GM18873 (cell line): Measurements from ENCODE around the gene PLPP4.

Source experiments
- ATAC-seq: cut with Tn5 transposase; IDR thresholded peaks from one replicate; pipeline ENCODE4 v1.9.1; 2021; ENCODE audit warnings: mild to moderate bottlenecking, moderate library complexity, moderate number of reproducible peaks; ENCODE audit not compliant: unreplicated experiment, low FRiP score

PLPP4 gene

GRCh38 chr10:120456626-120457430 lies at the start of gene PLPP4:
PLPP4 (plus strand) TSS chr10:120457227; CDS start chr10:120457306, 79 bp downstream.
- no peak for ATAC-seq

GRCh38 chr10:120409816-120410215 lies 47.2 kb upstream of the PLPP4 start:
- no peak for ATAC-seq

GRCh38 chr10:120414946-120415345 lies 42.1 kb upstream of the PLPP4 start:
- ATAC-seq, result no peak

GRCh38 chr10:120415709-120416330 lies 41.2 kb upstream of the PLPP4 start:
- no peak for ATAC-seq

GRCh38 chr10:120420421-120420820 lies 36.6 kb upstream of the PLPP4 start:
- ATAC-seq, result no peak

- ATAC-seq, result no peak
Observed at GRCh38 chr10:120421250-120421649, 35.8 kb upstream of the PLPP4 start.

- no peak for ATAC-seq
Observed at GRCh38 chr10:120422457-120422856, 34.6 kb upstream of the PLPP4 start.

GRCh38 chr10:120423431-120424197 lies 33.4 kb upstream of the PLPP4 start:
- ATAC-seq, result no peak

- no peak for ATAC-seq
Observed at GRCh38 chr10:120424198-120424464, 32.9 kb upstream of the PLPP4 start.

- no peak for ATAC-seq
Observed at GRCh38 chr10:120426306-120426705, 30.7 kb upstream of the PLPP4 start.

GRCh38 chr10:120428754-120429153 lies 28.3 kb upstream of the PLPP4 start:
- ATAC-seq, result no peak

- no peak for ATAC-seq
Observed at GRCh38 chr10:120429395-120429794, 27.6 kb upstream of the PLPP4 start.

GRCh38 chr10:120431251-120431651 lies 25.8 kb upstream of the PLPP4 start:
- ATAC-seq, result no peak

- no peak for ATAC-seq
Observed at GRCh38 chr10:120432209-120432608, 24.8 kb upstream of the PLPP4 start.

- ATAC-seq, result no peak
Observed at GRCh38 chr10:120433141-120433540, 23.9 kb upstream of the PLPP4 start.

GRCh38 chr10:120436439-120437112 lies 20.5 kb upstream of the PLPP4 start:
- no peak for ATAC-seq

- ATAC-seq, result no peak
Observed at GRCh38 chr10:120437541-120437940, 19.5 kb upstream of the PLPP4 start.

- no peak for ATAC-seq
Observed at GRCh38 chr10:120451968-120452367, 5.1 kb upstream of the PLPP4 start.

- no peak for ATAC-seq
Observed at GRCh38 chr10:120453319-120453718, 3.7 kb upstream of the PLPP4 start.

- ATAC-seq, result no peak
Observed at GRCh38 chr10:120453886-120454285, 3.1 kb upstream of the PLPP4 start.

GRCh38 chr10:120455004-120455403 lies 2.0 kb upstream of the PLPP4 start:
- no peak for ATAC-seq
